Gastrocnemius medialis (tissue), 4 donors: ENCODE results near the gene NUCB2. TPM values are rescaled to one million over a fixed set of nuclear protein-coding genes. Genes with fewer than 3 reads are reported as not detected.

ENCODE experiments used
- ATAC-seq, 2 donors: fragments of 150-250 bp; one replicate each; pipeline ENCODE4 v1.9.1; 2016
- DNase-seq, 2 donors: peaks; one replicate each; pipeline ENCODE4 v3.0.0-alpha.2; 2019
- H3K27ac ChIP-seq, 4 donors: fragments of 200-600 bp; sonication (generic); 1 replicate in 1 of 4; 2 replicates in 3 of 4; pipeline ENCODE4 v1.5.1; 2016 to 2018; ENCODE audit warnings: mild to moderate bottlenecking in 2 of 4, moderate library complexity in 1 of 4
- H3K27me3 ChIP-seq, 3 donors: fragments of 200-600 bp; sonication (generic) in 2 of 3; 1 replicate in 1 of 3; 2 replicates in 2 of 3; pipeline versions ENCODE4 v1.5.1 to v1.6.0; 2016 to 2019; ENCODE audit warnings: mild to moderate bottlenecking in 1 of 3, moderate library complexity in 1 of 3
- H3K36me3 ChIP-seq, 2 donors: fragments of 200-600 bp; sonication (generic) in 1 of 2; one replicate each; pipeline ENCODE4 v1.5.1; 2017 to 2018
- H3K4me1 ChIP-seq, 2 donors: fragments of 200-600 bp; sonication (generic) in 1 of 2; one replicate each; pipeline ENCODE4 v1.5.1; 2016 to 2017; ENCODE audit warnings: mild to moderate bottlenecking in 2 of 2
- H3K4me3 ChIP-seq, 4 donors: fragments of 200-600 bp; sonication (generic) in 3 of 4; 1 replicate in 1 of 4; 2 replicates in 3 of 4; pipeline ENCODE4 v1.5.1; 2016 to 2019; ENCODE audit warnings: mild to moderate bottlenecking in 2 of 4
- H3K9me3 ChIP-seq, 3 donors: fragments of 200-600 bp; sonication (generic) in 2 of 3; 1 replicate in 1 of 3; 2 replicates in 2 of 3; pipeline ENCODE4 v1.5.1; 2016 to 2019
- POLR2A ChIP-seq, 2 donors: fragments of 450-650 bp; IDR thresholded peaks; one replicate each; pipeline ENCODE4 v1.6.1; 2017; ENCODE audit warnings: antibody characterized with exemption in 2 of 2, mild to moderate bottlenecking in 2 of 2, moderate library complexity in 2 of 2
- in situ Hi-C, 4 donors: fragments of 200-750 bp; cut with MboI; loops; one replicate each; pipeline versions ENCODE4 v1.15.0 to v1.8.0; 2017; ENCODE audit warnings: low sequenced_read_pairs in 4 of 4
- intact Hi-C: fragments of 100-400 bp; cut with DNase I; formaldehyde crosslinking; loops from one replicate; pipeline ENCODE4 v1.15.1; 2023; ENCODE audit warnings: low total_unique reads
- total RNA-seq, 4 donors: library from RNA; depleted of rRNA; stranded (reverse); fragments of >200 nt; gene quantifications; one replicate each; pipeline versions ENCODE4 v1.1.0 to v1.2.3, GENCODE V29; 2016
- TF ChIP-seq, protein P1 (sequence below), 5 experiments: fragments of 450-650 bp in 3 of 5; fragments of 200-600 bp in 2 of 5; sonication (generic) in 2 of 5; IDR thresholded peaks in 4 of 5; conservative IDR thresholded peaks in 1 of 5; 1 replicate in 4 of 5; 2 replicates in 1 of 5; pipeline ENCODE4 v1.5.1; 2016 to 2019; ENCODE audit warnings: antibody characterized with exemption in 5 of 5, mild to moderate bottlenecking in 3 of 5, moderate library complexity in 3 of 5

Gene NUCB2
- total RNA-seq, 4 donors from 2014 or later, result 15.1 to 59.1 (median 39.1) TPM

DNA sequence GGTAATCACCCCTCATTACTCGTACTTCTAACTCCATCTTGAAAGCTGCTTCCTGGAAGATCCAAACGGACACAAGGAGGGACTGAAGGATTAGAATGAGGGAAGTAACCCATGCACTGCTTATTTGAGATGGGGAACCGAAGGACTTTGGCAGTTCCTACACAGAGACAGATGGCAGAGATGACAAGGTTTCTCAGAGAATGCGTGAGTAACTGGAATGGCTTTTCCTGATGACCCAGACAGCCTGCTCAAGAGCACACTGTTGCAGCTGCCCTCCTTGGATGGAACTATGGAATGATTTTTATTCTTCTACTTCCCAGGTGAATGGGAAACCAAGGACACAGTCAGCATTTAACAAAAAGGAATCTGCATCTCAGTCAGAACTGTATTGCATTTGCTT, 104.6 kb downstream of the NUCB2 start:
- in situ Hi-C loops, result loop anchor here (5.0 to 25.0 kb wide), 5 partner anchors 94 to 331 kb away; partner anchors contain the start of genes ABCC8 (in 1 of the 4) and MYOD1 (in 1 of the 4)
- Histone ChIP-seq H3K4me1 (peaks cover 29 to 47% of the 10 kb centered on the region in 2 donors), H3K36me3 (peaks cover 0 to 4% of the 10 kb centered on the region in 2 donors), H3K9me3 (no peaks in the 10 kb centered on the region), H3K4me3 (no peak overlapping the region), H3K27ac (peak overlapping the region in 3 of 4 donors; percentile 19 to 90 (median 35)), H3K27me3 (no peaks in the 10 kb centered on the region)
- TF ChIP-seq, protein P1, sequence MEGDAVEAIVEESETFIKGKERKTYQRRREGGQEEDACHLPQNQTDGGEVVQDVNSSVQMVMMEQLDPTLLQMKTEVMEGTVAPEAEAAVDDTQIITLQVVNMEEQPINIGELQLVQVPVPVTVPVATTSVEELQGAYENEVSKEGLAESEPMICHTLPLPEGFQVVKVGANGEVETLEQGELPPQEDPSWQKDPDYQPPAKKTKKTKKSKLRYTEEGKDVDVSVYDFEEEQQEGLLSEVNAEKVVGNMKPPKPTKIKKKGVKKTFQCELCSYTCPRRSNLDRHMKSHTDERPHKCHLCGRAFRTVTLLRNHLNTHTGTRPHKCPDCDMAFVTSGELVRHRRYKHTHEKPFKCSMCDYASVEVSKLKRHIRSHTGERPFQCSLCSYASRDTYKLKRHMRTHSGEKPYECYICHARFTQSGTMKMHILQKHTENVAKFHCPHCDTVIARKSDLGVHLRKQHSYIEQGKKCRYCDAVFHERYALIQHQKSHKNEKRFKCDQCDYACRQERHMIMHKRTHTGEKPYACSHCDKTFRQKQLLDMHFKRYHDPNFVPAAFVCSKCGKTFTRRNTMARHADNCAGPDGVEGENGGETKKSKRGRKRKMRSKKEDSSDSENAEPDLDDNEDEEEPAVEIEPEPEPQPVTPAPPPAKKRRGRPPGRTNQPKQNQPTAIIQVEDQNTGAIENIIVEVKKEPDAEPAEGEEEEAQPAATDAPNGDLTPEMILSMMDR (IDR thresholded peaks at IDR 0.05 in 4 of 5, conservative IDR thresholded peaks at IDR 0.05 in 1 of 5), result no peak
- TF ChIP-seq POLR2A (IDR thresholded peaks at IDR 0.05), result no peak
- intact Hi-C loops, result loop anchor here (10.0 kb wide), 1 partner anchor 304 kb away; no protein-coding TSS in a partner anchor
- DNase-seq, result no peak
- no peak for ATAC-seq

Other genes with a start within 250 kb of the NUCB2 start
- gene RPS13, start 199.1 kb upstream of the NUCB2 start, total RNA-seq, result 1,000 to 10,000 TPM; 1,365 to 1,604 (median 1,491) TPM
- gene PIK3C2A, start 68.8 kb upstream of the NUCB2 start, total RNA-seq, result 10 to 100 TPM in 3 of 4 donors, 1 to 10 TPM in 1; 8.8 to 21.0 (median 14.8) TPM
- gene NCR3LG1, start 75.1 kb downstream of the NUCB2 start, total RNA-seq, result under 1 TPM; 0.07 to 0.95 (median 0.38) TPM
- 100 to 1,000 TPM; 103 to 182 (median 147) TPM for gene KCNJ11, start 111.9 kb downstream of the NUCB2 start, total RNA-seq
- 1 to 10 TPM in 2 of 4 donors, under 1 TPM in 2; 0.33 to 4.0 (median 1.1) TPM for gene ABCC8, start 200.1 kb downstream of the NUCB2 start, total RNA-seq